HG02870 (cell line): ENCODE measurements around the gene CASQ1.

ENCODE experiments used
- ATAC-seq: cut with Tn5 transposase; IDR thresholded peaks from one replicate; pipeline ENCODE4 v1.9.1; 2021; ENCODE audit warnings: mild to moderate bottlenecking, moderate library complexity; ENCODE audit not compliant: unreplicated experiment

The CASQ1 gene

GRCh38 chr1:160168016-160168415, 22.4 kb upstream of the CASQ1 start:
- ATAC-seq, result no peak

DNA sequence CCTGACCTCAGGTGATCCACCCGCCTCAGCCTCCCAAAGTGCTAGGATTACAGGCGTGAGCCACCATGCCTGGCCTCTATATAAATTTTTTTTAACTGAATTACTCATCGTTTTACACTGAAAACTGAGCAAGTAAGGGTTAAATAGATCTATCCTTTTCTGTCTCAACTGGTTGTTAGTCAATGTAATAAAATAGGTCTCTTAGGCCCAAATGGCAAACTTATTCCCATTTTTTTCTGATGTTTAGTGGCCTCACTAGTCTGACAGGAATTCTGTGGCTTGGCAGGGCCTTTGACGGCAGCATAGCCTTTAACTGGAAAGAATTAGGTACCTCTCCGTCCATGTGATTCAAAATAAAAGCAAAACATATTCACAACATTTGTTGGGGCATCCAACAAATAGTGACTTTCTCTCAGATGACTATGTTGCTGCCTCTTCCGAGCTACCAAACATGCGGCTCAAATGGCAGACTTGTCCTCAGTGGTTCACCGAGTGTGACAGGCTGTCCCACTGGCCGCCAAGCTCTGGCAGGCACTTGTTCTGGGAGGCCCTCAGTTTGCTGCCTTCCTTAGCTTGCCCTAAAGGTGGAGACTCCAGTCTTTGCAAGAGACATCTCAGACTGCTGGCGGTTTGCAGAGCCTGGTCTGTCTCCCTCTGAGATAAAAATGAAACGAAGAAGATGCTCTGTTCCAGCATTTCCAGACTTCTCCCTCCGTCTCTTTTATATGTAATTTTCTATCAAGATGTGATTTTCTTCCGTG, 21.6 kb upstream of the CASQ1 start:
- no peak for ATAC-seq

- peak; percentile 61 for ATAC-seq
Measured at GRCh38 chr1:160169553-160170399, 20.6 kb upstream of the CASQ1 start.

- no peak for ATAC-seq
Measured at GRCh38 chr1:160171354-160171753, 19.0 kb upstream of the CASQ1 start.

DNA sequence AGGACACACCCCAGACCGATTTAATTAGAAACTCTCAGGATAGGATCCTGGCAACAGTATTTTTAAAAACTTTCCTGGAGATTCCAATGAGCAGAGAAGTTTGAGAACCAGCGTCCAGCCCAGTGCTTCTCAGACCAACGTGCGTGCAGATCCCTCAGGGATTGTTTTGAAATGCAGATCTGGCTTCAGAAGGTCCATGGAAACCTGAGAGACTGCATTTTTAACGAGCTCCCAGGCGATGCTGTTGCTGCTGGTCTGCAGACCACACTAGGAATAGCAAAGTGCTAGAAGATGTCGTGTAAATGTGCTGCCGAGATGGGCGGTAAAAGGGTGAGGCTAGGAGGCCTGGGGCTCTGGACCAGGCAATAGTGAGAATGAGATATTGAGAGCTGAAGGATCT, 18.4 kb upstream of the CASQ1 start:
- no peak for ATAC-seq

DNA sequence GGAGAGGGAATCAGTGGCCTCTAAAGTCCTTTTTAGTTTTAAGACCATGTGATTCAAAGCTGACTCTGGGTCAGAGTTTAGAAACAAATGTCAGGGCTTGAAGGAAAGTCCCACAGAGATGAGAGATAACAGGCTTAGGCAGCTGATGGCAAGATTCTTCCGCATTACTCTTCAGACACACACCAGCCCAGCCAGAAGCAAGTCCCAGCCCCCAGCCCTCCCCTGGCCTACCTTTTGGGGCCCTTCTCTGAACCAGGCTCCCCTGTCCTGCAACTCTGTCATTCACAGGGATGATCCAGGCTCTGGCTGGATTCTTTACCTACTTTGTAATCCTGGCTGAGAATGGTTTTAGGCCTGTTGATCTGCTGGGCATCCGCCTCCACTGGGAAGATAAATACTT, 13.1 kb upstream of the CASQ1 start:
- ATAC-seq, result no peak

- ATAC-seq, result no peak
Measured at GRCh38 chr1:160177667-160178066, 12.7 kb upstream of the CASQ1 start.

GRCh38 chr1:160178731-160179130, 11.6 kb upstream of the CASQ1 start:
- ATAC-seq, result no peak

GRCh38 chr1:160179336-160179735, 11.0 kb upstream of the CASQ1 start:
- ATAC-seq, result no peak

GRCh38 chr1:160186246-160186645, 4.1 kb upstream of the CASQ1 start:
- no peak for ATAC-seq

DNA sequence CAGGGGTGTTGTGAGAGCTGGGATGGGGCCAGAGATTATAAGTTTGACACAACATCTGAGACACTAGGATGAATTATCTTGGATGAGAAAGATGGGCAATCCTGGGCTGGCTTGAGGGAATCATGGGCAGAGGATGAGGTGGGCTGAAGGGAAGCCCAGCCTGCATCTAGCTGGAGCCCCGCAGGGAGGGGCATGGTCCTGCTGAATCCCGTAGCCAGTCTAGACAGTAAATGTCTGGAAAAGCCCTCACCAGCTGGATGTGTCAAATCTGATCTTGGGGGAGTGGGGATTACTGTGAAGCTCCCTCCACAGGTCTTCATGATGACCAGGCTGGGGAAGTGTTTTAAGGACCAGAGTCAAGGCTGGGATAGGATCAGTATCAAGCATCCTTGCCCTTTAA, 3.6 kb upstream of the CASQ1 start:
- no peak for ATAC-seq

DNA sequence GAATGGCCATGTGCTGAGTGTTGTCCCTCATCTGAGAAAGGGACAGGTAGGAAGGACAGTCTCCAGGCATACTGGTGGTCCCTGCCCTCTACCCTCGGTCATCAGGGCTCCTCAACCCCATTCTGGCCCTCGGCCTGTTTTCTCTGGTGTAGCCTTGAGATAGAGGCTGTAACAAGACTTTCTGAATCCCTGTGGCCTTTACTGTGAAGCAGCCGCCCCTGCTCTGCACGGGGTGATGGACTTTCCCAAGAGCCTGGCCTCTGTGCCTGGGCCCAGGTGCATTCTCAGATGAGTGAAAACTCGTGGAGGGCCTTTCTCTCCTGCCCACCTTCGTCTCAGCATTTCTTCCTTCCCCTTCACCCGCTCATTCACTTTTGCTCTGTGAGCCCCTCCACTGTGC, 3.0 kb upstream of the CASQ1 start:
- ATAC-seq, result no peak

- ATAC-seq, result no peak
Measured at GRCh38 chr1:160188341-160188740, 2.0 kb upstream of the CASQ1 start.

DNA sequence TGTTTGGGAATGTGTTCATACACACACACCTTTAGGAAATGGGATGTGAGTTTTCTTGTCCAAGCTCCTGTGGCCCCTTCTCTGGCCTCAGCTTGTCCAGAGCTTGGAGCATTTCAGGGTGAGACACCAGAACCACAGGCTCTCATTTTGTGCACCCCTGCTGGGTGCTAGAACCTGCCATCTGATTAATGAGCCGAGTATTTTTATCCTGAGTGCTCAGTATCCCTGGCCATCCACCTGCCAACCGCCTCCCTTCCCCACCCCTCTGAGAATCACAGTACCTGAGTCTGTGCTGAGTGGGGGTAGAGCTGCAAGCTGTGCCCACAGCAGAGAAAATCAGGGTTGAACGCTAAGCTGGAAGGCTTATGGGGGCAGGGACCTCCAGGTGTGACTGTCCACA, 1.4 kb downstream of the CASQ1 start:
- no peak for ATAC-seq

GRCh38 chr1:160192234-160192633, 1.9 kb downstream of the CASQ1 start:
- ATAC-seq, result no peak

DNA sequence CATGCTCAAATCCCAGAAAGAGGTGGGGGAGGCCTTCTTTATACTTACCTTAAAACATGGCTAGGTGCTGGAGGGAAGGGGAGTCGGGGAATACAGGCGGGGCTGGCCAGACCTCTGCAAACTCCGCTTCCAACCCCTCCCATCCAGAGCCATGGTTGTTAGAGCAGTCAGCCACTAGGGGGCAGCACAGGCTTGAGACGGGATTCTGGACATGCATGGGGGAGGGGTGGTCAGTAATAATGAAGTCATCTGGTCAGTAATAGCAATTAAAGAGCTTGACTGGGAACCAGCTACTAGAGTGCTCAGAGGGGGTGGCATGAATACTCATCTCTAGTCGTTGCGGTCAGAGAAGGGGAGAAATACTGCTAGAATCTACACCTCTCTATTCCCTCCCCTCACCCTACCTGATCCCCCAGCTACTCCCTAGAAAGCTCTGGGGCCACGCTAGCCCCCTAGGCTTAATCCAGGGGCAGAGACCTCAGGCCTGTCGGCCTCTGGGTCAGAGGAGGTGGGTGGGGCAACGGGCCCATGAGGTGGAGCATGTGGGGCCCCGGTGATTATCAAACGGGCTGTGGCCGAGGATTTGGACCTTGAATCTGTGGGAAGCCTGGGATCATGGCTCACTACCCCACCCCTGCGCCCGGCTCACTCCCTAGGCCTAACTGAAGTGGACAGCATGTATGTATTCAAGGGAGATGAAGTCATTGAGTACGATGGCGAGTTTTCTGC, 2.9 kb downstream of the CASQ1 start:
- no peak for ATAC-seq

- no peak for ATAC-seq
Measured at GRCh38 chr1:160193832-160194736, 3.7 kb downstream of the CASQ1 start.

- ATAC-seq, result no peak
Measured at GRCh38 chr1:160194737-160195059, 4.3 kb downstream of the CASQ1 start.

- no peak for ATAC-seq
Measured at GRCh38 chr1:160196143-160196542, 5.8 kb downstream of the CASQ1 start.

DNA sequence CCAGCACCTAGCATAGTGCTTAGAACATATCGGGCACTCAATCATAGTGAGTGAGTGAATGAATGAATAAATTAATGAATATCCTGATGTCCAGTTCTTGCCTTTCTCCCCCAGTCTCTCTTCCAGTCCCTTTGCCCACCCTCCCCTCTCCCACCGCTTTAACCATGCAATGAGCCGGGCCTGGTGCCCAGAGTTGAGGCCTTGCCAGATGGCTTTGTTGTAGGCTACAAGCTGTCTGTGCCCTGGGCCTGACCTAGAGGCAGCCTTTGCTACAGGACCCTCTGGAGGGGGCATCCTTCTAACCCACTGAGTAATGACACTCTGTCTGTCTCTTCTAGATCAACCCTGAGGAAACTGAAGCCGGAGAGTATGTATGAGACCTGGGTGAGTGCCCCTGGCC, 6.9 kb downstream of the CASQ1 start:
- ATAC-seq, result no peak

DNA sequence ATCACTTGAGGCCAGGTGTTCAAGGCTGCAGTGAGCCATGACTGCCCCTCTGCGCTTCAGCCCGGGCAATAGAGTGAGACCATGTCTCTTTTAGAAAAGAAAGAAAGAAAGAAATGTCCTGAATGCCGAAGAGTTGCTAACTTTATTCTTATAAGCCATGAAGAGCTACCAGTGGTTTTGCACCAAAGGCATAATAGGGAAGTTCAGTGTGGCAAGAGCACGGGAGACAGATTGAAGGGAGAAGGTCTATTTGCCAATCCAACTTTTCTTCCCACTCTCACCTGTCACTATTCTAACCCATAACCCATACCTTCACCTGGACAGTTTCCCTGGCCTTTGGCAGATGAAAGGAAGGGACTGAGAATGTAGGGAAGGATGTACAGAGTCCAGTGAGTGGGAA, 10.4 kb downstream of the CASQ1 start:
- ATAC-seq, result no peak
